Measurements from ENCODE around the gene NFE2L3.

DNA sequence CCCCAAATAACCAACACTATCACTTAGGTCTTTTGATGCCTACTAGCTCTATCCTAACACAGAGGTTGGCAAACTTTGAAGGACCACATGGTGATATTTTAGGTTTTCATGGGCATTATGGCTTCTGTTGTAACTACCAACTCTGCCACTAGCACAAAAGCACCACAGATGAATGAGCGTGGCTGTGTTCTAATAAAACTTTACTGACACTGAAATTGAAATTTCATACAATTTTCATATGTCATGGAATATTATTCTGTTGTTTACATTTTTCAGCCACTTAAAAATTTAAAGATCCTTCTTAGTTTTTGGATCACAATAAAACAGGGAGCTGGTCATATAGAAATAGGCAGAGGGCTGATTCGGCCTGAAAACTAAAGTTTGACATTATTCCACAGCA, 76.0 kb downstream of the NFE2L3 start:
- TF ChIP-seq POLR2AphosphoS5 (IDR thresholded peaks at IDR 0.05; ENCODE audit: insufficient read depth in 1 of 2, low read depth in 1 of 2): no peak
- no peak for TF ChIP-seq POLR2A (IDR thresholded peaks at IDR 0.05)
